ENCODE measurements around the gene ZDHHC20.

Gene ZDHHC20, protein sequence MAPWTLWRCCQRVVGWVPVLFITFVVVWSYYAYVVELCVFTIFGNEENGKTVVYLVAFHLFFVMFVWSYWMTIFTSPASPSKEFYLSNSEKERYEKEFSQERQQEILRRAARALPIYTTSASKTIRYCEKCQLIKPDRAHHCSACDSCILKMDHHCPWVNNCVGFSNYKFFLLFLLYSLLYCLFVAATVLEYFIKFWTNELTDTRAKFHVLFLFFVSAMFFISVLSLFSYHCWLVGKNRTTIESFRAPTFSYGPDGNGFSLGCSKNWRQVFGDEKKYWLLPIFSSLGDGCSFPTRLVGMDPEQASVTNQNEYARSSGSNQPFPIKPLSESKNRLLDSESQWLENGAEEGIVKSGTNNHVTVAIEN

DNA sequence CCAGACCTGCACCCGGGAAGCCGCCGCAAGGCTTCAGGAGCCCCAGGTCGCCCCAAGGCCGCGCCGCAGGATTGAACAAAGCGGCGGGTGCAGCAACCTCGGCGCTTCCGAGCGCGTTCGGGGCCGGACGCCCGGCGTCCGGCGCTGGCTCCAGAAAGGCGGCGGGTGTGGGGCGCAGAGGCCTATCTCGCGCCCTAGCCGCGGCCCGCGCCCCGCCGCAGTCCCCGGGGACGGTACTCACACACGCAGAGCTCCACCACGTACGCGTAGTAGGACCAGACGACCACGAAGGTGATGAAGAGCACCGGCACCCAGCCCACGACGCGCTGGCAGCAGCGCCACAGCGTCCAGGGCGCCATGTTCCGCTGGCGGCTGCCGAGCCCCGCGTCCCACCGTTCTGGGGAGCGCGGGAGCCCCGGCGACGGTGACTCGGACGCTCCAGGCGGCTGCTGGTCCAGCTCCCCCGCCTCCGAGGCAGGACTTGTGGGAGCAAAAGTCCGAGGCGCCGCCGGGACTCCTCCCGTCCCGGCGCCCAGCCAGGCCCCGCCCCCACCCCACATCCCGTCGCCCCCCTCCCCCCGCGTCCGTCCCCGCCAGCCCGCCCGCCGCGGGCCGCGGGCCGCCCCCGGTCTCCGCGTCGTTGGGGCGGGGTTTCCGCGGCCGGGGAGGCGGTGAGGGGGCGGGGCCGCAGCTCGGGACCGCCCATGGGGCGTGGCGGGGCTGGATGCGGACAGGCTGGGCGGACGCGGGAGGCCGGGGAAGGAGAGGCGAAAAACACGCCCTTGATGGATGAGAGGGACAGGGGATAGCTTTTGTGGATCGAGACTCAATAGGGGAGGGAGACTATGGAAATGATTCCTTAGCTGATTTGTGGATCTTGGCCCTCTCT, at the start of gene ZDHHC20:
Gene ZDHHC20, minus strand, starts transcription at position 491 of the 889 bp plus-strand sequence. Its CDS starts 132 bp downstream, at position 359.
- DNase-seq: peak; percentile 11

DNA sequence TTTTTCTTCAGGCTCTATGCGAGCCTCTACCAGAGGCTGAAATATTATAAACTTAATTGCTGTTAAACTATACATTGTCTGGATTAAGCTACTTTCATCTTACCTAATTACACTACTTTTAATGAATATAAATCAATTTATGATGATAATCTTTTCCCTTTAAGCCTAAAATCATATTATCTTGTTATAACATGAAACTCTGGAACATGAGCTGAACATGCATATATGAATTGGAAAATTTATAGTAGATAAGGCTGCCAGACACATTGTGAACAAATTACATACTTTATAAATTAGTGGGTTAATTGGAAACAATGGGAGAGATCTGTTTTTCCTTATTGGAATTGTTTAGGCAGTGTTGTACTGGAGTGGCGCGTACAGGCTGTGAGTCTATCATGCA, 45.3 kb upstream of the ZDHHC20 start:
- DNase-seq: no peak

DNA sequence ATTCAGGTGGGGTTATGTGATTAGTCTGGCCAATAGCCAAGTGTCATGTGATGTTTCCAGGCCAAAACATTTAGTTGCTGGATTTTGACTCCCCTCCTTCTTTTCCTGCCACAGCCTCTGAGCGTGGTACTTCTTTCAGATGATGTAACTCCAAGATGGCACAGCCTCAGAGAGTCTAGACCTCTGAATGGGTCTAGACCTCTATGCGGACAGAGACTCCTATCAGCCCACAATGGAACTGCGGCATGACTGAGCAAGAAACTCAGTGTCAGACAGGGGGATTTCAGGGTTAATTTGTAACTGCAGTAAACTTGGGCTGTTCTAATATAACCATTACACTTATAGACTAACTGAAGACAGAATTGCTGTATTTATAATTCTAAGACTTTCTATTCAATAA, 42.6 kb upstream of the ZDHHC20 start:
- DNase-seq: no peak

DNA sequence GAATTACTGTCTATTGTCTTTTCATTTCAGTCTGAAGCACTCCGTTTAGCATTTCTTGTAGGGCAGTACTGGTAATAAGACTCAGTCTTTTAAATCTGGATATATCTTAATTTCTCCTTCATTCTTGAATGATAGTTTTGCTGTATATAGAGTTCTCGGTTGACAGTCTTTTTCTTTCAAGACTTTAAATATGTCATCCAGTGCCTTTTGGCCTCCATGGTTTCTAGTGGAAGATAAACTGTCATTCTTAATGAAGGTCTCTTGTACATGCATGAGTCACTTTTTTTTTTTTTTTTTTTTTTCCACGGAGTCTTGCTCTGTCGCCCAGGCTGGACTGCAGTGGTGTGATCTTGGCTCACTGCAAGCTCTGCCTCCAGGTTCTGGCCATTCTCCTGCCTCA, 27.2 kb upstream of the ZDHHC20 start:
- no peak for DNase-seq

DNA sequence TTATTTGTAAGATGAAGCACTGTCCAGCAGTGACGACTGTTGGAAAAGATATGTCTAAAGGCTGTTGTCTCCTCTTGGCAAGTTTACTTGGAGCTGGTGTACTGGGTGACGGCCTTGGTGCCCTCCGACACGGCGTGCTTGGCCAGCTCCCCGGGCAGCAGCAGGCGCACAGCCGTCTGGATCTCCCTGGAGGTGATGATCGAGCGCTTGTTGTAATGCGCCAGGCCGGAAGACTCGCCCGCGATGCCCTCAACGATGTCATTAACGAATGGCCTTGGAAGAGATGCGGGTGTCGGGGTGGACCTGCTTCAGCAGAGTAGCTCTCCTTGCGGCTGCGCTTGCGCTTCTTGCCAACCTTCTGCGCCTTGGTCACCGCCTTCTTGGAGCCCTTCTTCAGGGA, 24.6 kb upstream of the ZDHHC20 start:
- no peak for DNase-seq

DNA sequence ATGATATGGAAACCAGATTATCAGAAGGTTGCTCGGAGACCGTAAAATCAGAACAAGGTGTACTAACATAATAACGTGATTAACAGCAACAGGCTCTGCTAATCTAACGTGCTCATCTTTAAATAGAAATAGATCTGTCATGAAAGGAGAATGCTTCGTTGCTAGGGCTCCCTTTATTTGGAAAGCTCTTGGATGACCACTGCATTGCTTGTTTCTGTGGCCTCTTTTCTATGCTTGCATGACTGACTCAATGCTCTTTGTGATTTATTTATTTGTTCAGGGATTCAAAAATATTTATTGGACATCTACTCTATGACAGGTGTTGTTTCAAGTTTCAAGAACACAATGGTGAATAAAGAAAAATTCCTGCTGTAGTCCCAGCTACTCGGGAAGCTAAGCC, 22.3 kb upstream of the ZDHHC20 start:
- DNase-seq: no peak

DNA sequence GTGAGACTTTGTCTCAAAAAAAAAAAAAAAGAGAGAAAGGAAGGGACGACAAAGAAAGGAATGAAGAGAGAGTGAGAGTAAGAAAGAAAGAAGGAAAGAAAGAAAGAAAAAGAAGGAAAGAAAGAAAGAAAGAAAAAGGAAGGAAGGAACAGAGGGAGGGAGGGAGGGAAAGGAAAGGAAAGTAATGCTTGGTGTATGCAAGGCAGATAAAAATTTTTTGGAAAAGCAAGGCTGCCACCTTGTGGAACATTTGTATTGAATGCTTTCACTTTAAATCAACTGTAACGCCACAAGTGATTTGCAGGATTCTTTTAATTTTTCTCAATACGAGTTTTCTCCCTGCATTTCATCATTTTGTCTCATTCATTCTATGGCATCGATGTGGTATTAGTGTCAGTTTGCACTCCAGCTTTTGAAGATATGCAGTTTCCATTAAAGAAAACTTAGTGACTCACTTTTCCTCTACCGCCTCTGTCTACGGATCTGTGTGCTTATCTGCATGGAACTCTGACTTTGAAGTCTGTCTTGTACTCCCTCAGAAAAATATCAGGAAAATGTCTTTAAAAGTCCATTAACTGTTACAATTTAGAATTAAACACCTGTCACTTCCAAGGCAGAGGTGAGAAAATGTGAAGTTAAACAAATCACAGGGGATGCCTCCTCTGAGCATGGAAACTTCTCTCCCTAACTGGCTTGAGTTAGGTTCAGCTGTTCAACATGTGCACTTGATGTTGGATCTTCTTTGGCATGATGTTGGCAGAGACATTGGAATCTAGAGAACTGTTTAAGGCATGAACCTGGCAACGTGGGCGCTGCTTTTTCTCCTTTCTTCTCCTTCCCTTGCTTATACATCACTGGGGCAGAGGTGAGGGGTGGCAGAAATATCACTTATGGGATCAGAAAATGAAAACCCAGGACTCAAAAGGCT, 20.0 kb upstream of the ZDHHC20 start:
- DNase-seq: peak; percentile 22

DNA sequence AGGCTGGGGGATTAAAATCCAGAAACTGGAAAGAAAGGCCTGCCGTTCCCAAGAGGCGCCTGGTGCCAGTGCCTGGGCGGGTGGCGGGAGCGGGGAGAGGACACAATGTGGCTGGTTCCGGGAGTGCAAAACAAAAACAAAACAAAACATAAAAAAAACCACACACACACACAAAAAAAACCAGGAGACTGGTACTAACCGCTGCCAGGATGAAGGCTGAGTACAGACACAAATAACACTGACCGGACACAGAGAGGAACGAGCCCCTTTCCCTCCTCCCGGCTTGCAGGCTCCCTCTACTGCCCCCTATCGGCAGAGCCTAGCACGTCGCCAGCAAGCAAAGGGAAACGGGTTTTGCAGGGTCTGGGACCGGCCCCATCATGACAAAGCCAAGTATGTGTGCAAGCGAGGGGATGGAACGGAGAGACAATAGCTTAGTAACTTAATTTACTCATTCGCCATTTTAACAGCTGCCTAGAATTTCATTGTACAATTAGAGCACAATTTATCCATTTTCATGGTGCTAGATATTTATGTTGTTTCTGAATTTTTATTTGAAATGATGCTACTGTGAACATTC, 17.9 kb upstream of the ZDHHC20 start:
- no peak for DNase-seq

DNA sequence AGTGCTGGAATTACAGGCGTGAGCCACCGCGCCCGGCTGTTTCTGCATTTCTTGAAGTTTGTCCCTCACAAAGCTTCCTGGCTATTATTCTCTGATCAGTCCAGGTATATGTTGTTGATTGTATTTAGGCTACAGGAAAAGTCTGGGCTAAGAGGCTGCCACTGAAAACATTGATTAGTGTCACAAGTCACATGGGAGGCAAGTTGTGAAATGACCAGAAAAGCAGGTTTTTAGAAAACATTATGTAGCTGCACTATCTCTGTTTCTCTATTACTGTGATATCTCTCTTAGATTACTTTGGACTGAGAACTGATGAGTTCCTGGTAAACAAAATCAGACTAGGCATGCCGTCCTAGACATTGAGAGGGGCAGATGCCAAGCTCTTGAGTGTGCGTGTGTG, 16.0 kb upstream of the ZDHHC20 start:
- DNase-seq: no peak

DNA sequence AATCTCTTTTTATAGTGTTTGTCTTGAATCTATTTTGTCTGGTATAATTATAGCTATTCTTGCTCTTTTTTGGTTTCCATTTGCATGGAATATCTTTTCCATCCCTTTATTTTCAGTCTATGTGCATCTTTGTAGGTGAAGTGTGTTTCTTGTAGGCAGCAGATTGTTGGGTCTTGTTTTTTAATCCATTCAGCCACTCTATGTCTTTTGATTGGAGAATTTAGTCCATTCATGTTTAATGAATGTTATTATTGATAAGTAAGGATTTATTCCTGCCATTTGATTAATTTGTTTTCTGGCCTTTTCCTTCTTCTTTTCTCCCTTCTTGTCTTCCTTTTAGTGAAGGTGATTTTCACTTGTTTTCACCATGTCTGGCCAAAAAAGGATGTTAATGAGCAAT, 11.7 kb upstream of the ZDHHC20 start:
- no peak for DNase-seq

DNA sequence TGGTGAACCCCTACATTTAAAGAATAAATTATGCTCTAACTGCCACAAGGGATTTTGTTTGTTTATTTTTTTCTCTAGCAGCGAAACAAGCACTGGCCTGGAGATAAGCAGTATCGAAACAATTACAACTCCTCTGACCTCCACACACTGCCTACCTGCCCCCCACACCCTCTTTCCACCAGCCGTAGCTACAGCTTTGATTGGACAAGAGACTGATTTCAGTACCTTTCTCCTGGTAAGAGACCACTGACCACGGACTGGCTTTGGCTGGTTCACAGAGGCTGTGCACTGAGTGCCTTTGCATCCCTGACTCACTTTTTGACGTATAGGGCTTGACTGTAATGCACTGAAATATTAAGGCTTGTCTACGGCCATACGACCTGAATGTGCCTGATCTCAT, 7.4 kb upstream of the ZDHHC20 start:
- DNase-seq: no peak

DNA sequence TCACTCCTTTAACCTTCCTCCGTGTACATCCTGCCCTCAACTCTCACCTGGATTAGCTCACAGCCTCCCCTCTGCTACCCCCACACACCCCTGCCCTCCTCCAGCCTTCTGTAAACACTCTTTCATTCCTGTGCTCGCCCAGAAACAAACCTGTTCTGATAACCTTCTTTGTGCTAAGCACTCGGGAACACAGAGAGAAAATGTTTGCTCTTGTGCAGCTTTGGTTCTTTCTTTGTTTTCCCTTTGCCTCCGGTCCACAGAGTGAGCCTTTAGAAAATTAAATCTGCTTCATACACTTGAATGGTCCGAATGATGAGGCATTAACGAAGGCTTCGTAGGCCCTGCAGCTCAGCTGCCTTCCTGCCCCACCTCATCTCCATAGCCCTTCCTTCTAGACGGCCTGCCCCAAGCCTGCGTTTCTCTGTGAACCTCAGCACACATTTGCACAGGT, 6.6 kb upstream of the ZDHHC20 start:
- DNase-seq: no peak

DNA sequence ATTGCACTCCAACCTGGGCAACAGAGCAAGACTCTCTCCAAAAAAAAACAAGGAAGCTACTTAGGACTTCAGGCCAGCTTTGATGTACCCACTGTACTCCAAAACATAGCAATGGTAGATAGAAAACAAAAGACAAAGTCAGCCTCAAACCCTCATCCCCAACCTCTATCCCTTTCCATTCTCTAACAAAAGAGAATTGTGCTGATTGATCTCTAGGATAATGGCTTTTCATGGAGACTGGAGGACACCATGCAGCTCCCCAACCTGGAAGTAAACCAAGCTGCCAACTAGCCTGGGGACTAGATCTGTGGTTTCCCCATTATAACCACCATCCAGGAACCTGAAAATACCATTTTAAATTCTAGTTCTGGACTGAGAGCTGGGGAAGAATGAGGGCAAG, 4.3 kb upstream of the ZDHHC20 start:
- DNase-seq: no peak

DNA sequence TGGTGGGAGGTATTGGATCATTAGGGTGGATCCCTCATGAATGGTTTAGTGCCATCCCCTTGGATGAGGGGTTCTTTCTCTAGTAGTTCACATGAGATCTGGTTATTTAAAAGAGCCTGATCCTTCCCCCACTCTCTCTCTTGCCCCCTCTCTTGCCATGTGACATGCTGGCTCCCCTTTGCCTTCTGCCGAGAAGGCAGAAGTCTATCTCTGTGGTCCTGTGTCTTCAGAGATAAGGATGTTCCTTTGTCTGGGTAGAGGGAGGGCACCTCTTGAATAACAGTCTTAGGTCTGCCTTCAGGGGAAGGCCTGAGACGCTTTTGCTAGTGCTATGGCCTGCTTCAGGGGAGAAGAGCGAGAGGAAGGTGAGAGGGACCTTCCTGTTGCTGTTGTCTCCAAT, 2.0 kb upstream of the ZDHHC20 start:
- no peak for DNase-seq

DNA sequence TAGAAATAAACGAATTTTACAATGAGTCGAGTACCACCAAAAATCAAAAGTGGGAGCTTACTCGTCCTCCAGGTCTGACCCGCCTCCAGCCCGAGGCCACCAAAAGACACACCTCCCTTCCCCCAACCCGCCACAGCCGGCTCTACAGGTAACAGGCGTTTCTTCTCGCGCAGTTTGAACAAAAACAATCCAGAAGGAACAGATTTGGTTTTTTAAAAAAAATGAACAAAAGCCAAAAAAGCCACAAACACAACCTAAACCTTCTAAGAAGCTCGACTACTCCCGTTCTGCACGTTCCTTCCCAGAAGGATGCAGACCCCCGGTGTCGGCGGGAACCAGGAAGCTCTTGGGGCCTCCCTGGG, 671 bp downstream of the ZDHHC20 start:
- no peak for DNase-seq

DNA sequence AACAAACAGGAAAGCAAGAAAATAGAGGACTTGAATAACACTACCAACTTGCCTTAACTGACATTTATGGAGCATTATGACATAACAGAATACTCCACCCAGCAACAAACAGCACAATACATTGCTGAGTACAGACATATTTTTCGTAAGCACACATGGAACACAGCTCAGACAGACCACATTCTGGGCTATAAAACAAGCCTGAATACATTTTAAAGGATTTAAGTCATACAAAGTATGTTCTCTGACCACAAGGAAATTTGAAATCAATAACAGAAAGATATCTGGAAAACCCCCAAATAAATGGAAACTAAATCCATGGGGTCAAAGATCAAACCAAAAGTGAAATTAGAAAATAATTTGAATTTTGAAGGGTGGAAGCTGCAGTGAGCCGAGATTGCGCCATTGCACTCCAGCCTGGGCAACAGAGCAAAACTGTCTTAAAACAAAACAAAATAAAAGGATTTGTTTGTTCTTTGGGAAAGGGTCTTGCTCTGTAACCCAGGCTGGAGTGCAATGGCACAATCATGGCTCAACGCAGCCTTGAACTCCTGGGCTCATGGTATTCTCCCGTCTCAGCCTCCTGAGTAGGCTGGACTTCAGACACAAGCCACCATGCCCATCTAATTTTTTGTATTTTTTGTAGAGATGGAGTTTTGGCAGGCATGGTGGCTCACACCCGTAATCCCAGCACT, 5.6 kb downstream of the ZDHHC20 start:
- DNase-seq: no peak

DNA sequence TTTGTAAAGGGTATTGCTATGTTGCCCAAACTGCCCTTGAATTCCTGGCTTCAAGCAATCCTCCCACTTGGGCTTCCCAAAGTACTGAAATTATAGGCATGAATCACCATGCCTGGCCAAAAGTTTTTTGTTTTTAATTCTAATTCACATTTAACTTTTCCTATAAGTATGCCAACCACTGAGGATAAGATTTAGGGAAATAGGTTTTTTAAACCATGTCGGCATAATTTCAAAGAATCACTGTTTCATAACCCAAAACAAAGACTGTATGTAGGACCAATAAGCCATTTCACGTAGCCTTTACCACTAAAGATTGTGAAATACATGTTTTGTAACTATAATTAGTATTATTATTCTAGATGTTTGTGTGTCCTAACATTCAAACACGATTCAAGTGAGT, 8.2 kb downstream of the ZDHHC20 start:
- DNase-seq: no peak

DNA sequence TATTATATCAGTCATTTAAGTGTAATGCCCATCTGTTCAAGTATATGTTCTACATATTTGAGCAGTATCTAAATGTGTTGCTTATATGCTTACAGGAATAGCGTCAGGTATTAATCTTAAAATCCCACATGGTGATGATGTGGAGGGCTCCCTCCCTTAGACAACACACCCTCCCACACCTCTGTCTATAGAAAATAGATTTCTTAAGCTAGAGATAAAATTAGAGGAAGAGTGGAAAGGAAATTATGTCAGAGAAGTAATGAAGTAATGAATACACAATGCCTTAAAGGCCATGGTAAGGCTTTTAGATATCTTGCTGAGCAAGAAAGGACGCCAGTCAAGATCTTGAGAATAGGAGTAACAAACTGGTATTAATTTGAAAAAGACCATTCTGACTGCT, 12.4 kb downstream of the ZDHHC20 start:
- DNase-seq: no peak

DNA sequence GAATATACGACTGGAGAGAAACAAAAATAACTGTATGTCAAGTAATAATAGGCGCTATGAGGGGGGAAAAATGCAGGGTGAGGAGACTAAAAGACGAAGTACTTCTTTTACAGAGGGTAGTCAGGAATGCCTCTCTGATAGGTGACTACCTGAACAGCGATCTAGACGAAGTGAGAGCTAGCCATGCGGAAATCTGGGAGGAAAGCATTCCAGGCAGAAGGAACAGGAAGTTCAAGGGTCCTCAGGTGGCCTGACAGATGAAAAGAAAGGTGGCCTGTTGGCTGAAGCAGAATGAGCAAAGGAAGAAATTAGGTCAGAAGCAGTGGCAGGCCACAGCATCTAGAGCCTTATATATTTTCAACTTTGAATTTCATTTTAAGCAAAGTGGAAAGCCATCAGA, 13.3 kb downstream of the ZDHHC20 start:
- DNase-seq: no peak

DNA sequence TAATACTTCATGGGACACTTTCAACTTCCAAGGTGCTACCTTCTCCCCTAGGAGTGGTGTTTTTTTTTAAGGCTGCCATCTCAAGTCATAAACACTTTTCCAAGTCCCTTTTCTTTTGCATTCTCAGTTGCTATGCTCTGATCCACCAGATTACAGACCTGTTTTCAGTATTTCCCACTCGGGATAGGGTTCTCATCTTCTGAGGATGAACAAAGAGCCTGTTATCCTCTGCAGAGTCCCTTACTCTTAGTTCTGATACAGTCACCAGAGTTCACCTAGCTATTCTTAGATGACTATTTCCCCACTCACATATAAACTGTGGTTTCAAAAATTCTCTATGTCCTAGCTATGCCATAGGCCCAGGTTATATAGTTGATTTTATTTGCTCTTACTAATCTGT, 15.9 kb downstream of the ZDHHC20 start:
- DNase-seq: no peak

DNA sequence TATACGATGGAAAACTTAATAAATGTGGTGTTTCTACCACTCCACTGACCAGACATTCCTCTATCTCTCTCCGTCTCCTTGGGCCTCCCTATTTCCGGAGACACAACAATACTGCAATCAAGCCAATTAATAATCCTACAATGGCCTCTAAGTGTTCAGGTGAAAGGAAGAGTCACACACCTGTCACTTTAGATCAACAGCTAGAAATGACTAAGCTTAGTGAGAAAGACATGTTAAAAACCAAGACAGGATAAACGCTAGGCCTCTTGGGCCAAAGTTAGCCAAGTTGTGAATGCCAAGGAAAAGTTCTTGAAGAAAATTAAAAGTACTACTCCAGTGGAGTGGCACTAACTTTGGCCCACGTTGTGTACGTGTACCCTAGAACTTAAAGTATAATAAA, 22.5 kb downstream of the ZDHHC20 start:
- DNase-seq: no peak

DNA sequence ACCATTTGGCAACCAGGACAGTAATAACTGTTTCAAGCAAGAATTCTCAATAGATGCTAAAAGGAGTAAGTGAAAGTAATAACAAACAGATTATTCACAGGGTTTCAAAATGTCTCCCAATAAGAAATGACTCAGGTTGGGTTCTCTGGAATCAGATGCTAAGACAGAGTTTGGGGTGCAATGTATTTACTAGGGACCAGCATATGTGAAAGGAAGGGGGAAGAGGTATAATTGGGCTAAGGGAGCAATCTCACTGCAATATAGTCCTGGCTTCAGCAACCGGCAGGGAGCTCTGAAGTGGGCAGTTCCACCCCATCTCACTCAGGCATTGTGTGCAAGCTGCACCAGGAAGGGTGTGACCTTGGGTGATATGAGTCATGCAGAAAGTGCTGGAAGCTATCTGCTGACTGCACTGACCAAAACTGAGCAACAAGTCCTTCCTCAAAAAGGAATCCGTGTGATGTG, 23.4 kb downstream of the ZDHHC20 start:
- no peak for DNase-seq
